GM12891 (cell line): ENCODE data around the gene RAI1.

ENCODE experiments used
- PAX5 ChIP-seq: IDR thresholded peaks from 2 replicates; pipeline ENCODE4 v1.6.1; 2011; ENCODE audit warnings: low read length, moderate library complexity, mild to moderate bottlenecking; ENCODE audit not compliant: insufficient read depth, severe bottlenecking
- POLR2A ChIP-seq: IDR thresholded peaks from 2 replicates; pipeline ENCODE4 v1.6.1; 2011; ENCODE audit warnings: low read depth, low read length, control low read depth
- POLR2AphosphoS5 ChIP-seq: IDR thresholded peaks from 2 replicates; pipeline ENCODE4 v1.6.1; 2011; ENCODE audit warnings: low read depth, low read length, control low read depth
- SPI1 ChIP-seq: IDR thresholded peaks from 2 replicates; pipeline ENCODE4 v1.6.1; 2011; ENCODE audit warnings: low read depth, low read length, control low read depth
- TAF1 ChIP-seq: IDR thresholded peaks from 2 replicates; pipeline ENCODE4 v1.6.1; 2011; ENCODE audit warnings: low read depth, low read length, control low read depth

DNA sequence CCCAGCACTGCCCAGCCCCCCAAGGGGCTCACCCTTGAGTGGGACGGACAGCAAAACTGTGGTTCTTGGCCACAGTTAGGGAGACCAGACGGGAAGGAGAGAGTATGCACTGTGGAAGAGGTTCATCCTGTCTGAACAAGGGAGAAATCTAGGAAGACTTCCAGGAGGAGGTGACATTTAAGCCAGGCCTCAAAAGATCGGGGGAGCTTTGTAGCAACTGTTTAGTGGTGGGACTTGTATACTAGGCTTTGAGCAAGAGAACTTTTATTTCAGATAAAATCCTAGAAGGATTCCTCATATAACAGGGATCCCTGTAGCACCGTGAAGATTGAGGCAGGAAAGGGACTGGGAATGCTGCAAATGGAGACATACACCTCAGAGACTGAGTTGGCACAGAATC lies 124.8 kb downstream of the RAI1 start:
- no peak for TF ChIP-seq POLR2A
- TF ChIP-seq POLR2AphosphoS5, result no peak
- TF ChIP-seq TAF1, result no peak
- TF ChIP-seq SPI1, result no peak
- no peak for TF ChIP-seq PAX5
